D341Med (cell line): Measurements from ENCODE around the gene TMEM267.
"Not testable (repeated sequence)": the region's sequence is repeated elsewhere in the genome, so short reads cannot be mapped to it uniquely, and the experiment has no call there.

Source experiments
- DNase-seq: peaks from one replicate; pipeline ENCODE4 v3.0.0; 2012; ENCODE audit warnings: low spot score

Gene TMEM267

GRCh38 chr5:43409809-43410271 is 73.8 kb downstream of the TMEM267 start:
- DNase-seq = no peak

GRCh38 chr5:43402524-43403066 is 81.1 kb downstream of the TMEM267 start:
- not testable (repeated sequence) for DNase-seq

GRCh38 chr5:43401827-43402226 is 81.8 kb downstream of the TMEM267 start:
- DNase-seq = peak; percentile 39

GRCh38 chr5:43400082-43400481 is 83.6 kb downstream of the TMEM267 start:
- DNase-seq = no peak

GRCh38 chr5:43396762-43397304 is 86.8 kb downstream of the TMEM267 start:
- DNase-seq = no peak
